Fibroblast of lung (primary cell): ENCODE results near the gene MBNL1. TPM values are rescaled to one million over a fixed set of nuclear protein-coding genes. Genes with fewer than 3 reads are reported as not detected.

Experiments used
- DNase-seq, 2 donors: peaks; one replicate each; pipeline versions ENCODE4 v3.0.0 to v3.0.0-alpha.2; 2010; ENCODE audit warnings: low read depth in 2 of 2
- H2AFZ ChIP-seq: 2 replicates; pipeline ENCODE4 v1.5.1; 2012; ENCODE audit warnings: low read length, control low read depth, inconsistent platforms
- H3K27ac ChIP-seq: 2 replicates; pipeline ENCODE4 v1.5.1; 2011; ENCODE audit warnings: low read length, control low read depth; ENCODE audit not compliant: insufficient read depth
- H3K27me3 ChIP-seq: 2 replicates; pipeline ENCODE4 v1.5.1; 2011; ENCODE audit warnings: mild to moderate bottlenecking, low read length; ENCODE audit not compliant: control insufficient read depth, insufficient read depth
- H3K36me3 ChIP-seq: 2 replicates; pipeline ENCODE4 v1.5.1; 2011; ENCODE audit warnings: low read length; ENCODE audit not compliant: control insufficient read depth, insufficient read depth
- H3K4me1 ChIP-seq: 2 replicates; pipeline ENCODE4 v1.5.1; 2011; ENCODE audit warnings: low read length; ENCODE audit not compliant: control insufficient read depth, insufficient read depth; ENCODE audit errors: extremely low read depth
- H3K4me2 ChIP-seq: 2 replicates; pipeline ENCODE4 v1.5.1; 2011; ENCODE audit warnings: low read length, control low read depth; ENCODE audit not compliant: insufficient read depth; ENCODE audit errors: extremely low read depth
- H3K4me3 ChIP-seq, 4 experiments: fragments of 200-600 bp in 1 of 4; sonication (generic) in 1 of 4; replicated peaks in 1 of 4; 2 replicates each; pipeline ENCODE4 v1.5.1; 2011 to 2016; ENCODE audit warnings: low read length in 4 of 4, low read depth in 3 of 4, mild to moderate bottlenecking in 3 of 4, control low read depth in 2 of 4, inconsistent platforms in 1 of 4, mixed read lengths in 1 of 4; ENCODE audit not compliant: insufficient read depth in 1 of 4; ENCODE audit errors: control extremely low read depth in 1 of 4
- H3K79me2 ChIP-seq: 2 replicates; pipeline ENCODE4 v1.5.1; 2012; ENCODE audit warnings: mild to moderate bottlenecking, low read length, inconsistent platforms; ENCODE audit not compliant: control insufficient read depth, insufficient read depth
- H3K9ac ChIP-seq: 2 replicates; pipeline ENCODE4 v1.5.1; 2011; ENCODE audit warnings: mild to moderate bottlenecking, low read length, control low read depth; ENCODE audit not compliant: insufficient read depth
- H3K9me3 ChIP-seq: 2 replicates; pipeline ENCODE4 v1.5.1; 2012; ENCODE audit warnings: low read depth, low read length; ENCODE audit not compliant: control insufficient read depth, insufficient read depth
- H4K20me1 ChIP-seq: 2 replicates; pipeline ENCODE4 v1.5.1; 2011; ENCODE audit warnings: low read length; ENCODE audit not compliant: control insufficient read depth, insufficient read depth; ENCODE audit errors: extremely low read depth
- EZH2 ChIP-seq: IDR thresholded peaks from 2 replicates; pipeline ENCODE4 v1.5.1; 2012; ENCODE audit warnings: low read length, control low read depth, mild to moderate bottlenecking; ENCODE audit errors: missing control alignments
- polyA plus RNA-seq, 2 donors: library from polyadenylated mRNA; depleted of rRNA in 1 of 2; stranded (reverse) in 1 of 2; unstranded in 1 of 2; fragments of >200 nt; gene quantifications; 2 replicates each; pipeline ENCODE4 v1.2.1, GENCODE V29; 2011 to 2012; ENCODE audit warnings: missing spikeins in 1 of 2
- total RNA-seq: library from RNA; depleted of rRNA; stranded (reverse); fragments of >200 nt; gene quantifications from 2 replicates; pipeline ENCODE4 v1.2.1, GENCODE V29; 2014
- TF ChIP-seq, protein P1 (sequence below), 2 donors: IDR thresholded peaks in 1 of 2; conservative IDR thresholded peaks in 1 of 2; 1 replicate in 1 of 2; 2 replicates in 1 of 2; pipeline ENCODE4 v1.5.1; 2011 to 2012; ENCODE audit warnings: low read length in 2 of 2, control low read depth in 1 of 2, inconsistent platforms in 1 of 2, low read depth in 1 of 2, mild to moderate bottlenecking in 1 of 2

Gene MBNL1
- total and polyA plus RNA-seq, 2 donors (not counting 1 experiment from before 2014, with no cell fraction given): 150 to 213 TPM

DNA sequence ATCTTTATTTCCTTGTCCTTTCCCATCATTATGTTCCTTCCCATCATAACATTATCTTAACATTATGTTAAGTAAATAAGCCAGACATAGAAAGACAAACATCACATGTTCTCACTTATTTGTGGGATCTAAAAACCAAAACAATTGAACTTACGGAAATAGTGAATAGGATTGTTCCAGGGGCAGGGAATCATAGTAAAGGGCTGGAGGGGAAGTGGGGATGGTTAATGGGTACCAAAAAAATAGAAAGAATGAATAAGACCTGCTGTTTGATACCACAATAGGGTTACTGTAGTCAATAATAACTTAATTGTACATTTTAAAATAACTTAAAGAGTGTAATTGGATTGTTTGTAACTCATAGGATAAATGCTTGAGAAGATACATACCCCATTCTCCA lies 36.7 kb upstream of the MBNL1 start:
- H4K20me1 ChIP-seq: no peaks in the 10 kb centered on the region
- H3K4me1 ChIP-seq: no peaks in the 10 kb centered on the region
- no peak overlapping the region for H3K9ac ChIP-seq
- H3K4me3 ChIP-seq: no peak overlapping the region
- H3K27ac ChIP-seq: no peak overlapping the region
- TF ChIP-seq, protein P1, sequence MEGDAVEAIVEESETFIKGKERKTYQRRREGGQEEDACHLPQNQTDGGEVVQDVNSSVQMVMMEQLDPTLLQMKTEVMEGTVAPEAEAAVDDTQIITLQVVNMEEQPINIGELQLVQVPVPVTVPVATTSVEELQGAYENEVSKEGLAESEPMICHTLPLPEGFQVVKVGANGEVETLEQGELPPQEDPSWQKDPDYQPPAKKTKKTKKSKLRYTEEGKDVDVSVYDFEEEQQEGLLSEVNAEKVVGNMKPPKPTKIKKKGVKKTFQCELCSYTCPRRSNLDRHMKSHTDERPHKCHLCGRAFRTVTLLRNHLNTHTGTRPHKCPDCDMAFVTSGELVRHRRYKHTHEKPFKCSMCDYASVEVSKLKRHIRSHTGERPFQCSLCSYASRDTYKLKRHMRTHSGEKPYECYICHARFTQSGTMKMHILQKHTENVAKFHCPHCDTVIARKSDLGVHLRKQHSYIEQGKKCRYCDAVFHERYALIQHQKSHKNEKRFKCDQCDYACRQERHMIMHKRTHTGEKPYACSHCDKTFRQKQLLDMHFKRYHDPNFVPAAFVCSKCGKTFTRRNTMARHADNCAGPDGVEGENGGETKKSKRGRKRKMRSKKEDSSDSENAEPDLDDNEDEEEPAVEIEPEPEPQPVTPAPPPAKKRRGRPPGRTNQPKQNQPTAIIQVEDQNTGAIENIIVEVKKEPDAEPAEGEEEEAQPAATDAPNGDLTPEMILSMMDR (conservative IDR thresholded peaks at IDR 0.05 in 1 of 2, IDR thresholded peaks at IDR 0.05 in 1 of 2; ENCODE audit: low read depth in 1 of 2, low read length in 2 of 2): no peak
- no peak for TF ChIP-seq EZH2
- no peaks in the 10 kb centered on the region for H3K79me2 ChIP-seq
- no peaks in the 10 kb centered on the region for H3K27me3 ChIP-seq
- no peak for DNase-seq
- no peak overlapping the region for H2AFZ ChIP-seq
- no peaks in the 10 kb centered on the region for H3K9me3 ChIP-seq
- H3K4me2 ChIP-seq: no peak overlapping the region
- no peaks in the 10 kb centered on the region for H3K36me3 ChIP-seq

GRCh38 chr3:152232679-152233078 lies 36.0 kb upstream of the MBNL1 start:
- no peaks in the 10 kb centered on the region for H4K20me1 ChIP-seq
- no peak overlapping the region for H3K9ac ChIP-seq
- TF ChIP-seq, protein P1 (conservative IDR thresholded peaks at IDR 0.05 in 1 of 2, IDR thresholded peaks at IDR 0.05 in 1 of 2; ENCODE audit: low read depth in 1 of 2, low read length in 2 of 2): no peak
- TF ChIP-seq EZH2: no peak
- no peaks in the 10 kb centered on the region for H3K9me3 ChIP-seq
- no peaks in the 10 kb centered on the region for H3K4me1 ChIP-seq
- H3K79me2 ChIP-seq: no peaks in the 10 kb centered on the region
- H3K4me3 ChIP-seq: no peak overlapping the region
- no peak overlapping the region for H3K27ac ChIP-seq
- no peaks in the 10 kb centered on the region for H3K36me3 ChIP-seq
- DNase-seq: no peak
- no peaks in the 10 kb centered on the region for H3K27me3 ChIP-seq
- H2AFZ ChIP-seq: no peak overlapping the region
- H3K4me2 ChIP-seq: no peak overlapping the region

DNA sequence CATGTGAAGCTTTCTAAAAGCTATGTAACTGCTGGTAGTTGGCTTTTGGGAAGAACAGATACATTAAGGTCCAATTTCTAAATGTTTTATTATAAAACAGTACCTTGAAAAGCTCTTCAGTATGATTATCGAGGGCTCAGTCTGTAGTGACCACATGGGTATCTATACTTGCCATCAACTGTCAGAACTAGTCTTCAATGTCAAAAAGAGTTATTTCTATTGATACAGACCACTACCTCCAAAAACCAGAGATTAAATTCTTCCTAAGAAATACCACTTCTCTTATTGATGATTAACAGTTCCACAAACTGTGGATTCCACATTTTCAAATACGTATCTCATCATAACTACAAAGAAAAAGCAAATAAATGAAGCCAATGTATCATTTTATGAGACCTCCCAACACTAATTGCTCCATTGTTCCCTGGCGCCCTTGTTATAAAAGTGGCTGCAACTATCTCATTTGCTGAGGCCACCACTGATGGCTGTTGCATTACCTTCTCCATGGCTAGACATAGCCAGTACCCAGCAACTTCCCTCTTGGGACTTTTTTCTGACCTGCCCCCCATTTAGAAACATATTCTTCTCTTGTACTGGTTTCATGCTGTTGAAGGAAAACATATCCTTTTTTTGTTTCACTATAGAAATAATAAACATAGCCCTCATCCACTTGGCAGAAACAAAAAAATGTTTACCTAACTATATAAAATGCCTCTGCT lies 33.9 kb upstream of the MBNL1 start:
- H3K79me2 ChIP-seq: no peaks in the 10 kb centered on the region
- no peak for DNase-seq
- no peaks in the 10 kb centered on the region for H3K9me3 ChIP-seq
- no peaks in the 10 kb centered on the region for H3K27me3 ChIP-seq
- H3K4me2 ChIP-seq: no peak overlapping the region
- no peak overlapping the region for H3K4me3 ChIP-seq
- H4K20me1 ChIP-seq: no peaks in the 10 kb centered on the region
- no peaks in the 10 kb centered on the region for H3K4me1 ChIP-seq
- H3K36me3 ChIP-seq: no peaks in the 10 kb centered on the region
- no peak overlapping the region for H3K9ac ChIP-seq
- H3K27ac ChIP-seq: no peak overlapping the region
- no peak for TF ChIP-seq EZH2
- TF ChIP-seq, protein P1 (conservative IDR thresholded peaks at IDR 0.05 in 1 of 2, IDR thresholded peaks at IDR 0.05 in 1 of 2; ENCODE audit: low read depth in 1 of 2, low read length in 2 of 2): no peak
- no peak overlapping the region for H2AFZ ChIP-seq
